ENCODE data around the gene C4B.
"Not testable (repeated sequence)": the region's sequence is repeated elsewhere in the genome, so short reads cannot be mapped to it uniquely, and the experiment has no call there.

DNA sequence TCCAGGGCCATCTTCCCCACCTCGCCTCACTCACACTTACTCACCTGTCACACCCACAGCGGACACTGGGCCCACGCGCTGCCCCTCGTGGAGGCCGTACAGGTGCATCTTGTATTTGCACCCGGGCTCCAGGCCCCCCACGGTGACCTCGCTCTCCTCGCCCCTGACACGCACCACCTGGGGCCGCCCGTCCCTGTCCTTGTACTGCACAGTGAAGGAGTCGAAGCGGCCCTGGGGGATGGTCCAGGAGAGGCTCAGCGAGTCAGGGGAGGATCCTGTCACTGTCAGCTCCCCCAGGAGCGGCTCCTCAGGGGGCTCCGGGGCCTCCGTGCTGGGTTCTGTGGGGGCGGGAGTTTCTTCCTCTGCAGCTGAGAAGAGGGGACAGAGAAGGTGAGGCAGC lies 38.0 kb downstream of the C4B start:
- not testable (repeated sequence) for TF ChIP-seq CHD2 (IDR thresholded peaks at IDR 0.05; ENCODE audit: low read depth, low read length); CCNT2 (IDR thresholded peaks at IDR 0.05; ENCODE audit: borderline replicate concordance, extremely low read depth, insufficient read length, low read depth, low read length); POLR2A (conservative IDR thresholded peaks at IDR 0.05); ZNF217 (CRISPR knock-in tag; IDR thresholded peaks at IDR 0.05); ZNF197 (CRISPR knock-in tag; IDR thresholded peaks at IDR 0.05; ENCODE audit: low read depth); CTCF (IDR thresholded peaks at IDR 0.05 in 2 of 3, conservative IDR thresholded peaks at IDR 0.05 in 1 of 3; ENCODE audit: insufficient read depth in 2 of 3, low read depth in 1 of 3, low read length in 3 of 3); ZNF277 (CRISPR knock-in tag; IDR thresholded peaks at IDR 0.05; ENCODE audit: borderline replicate concordance); SP2 (IDR thresholded peaks at IDR 0.05; ENCODE audit: extremely low read depth, low read depth, low read length, poor library complexity, severe bottlenecking); LEF1 (IDR thresholded peaks at IDR 0.05); ZNF324 (CRISPR knock-in tag; IDR thresholded peaks at IDR 0.05)
- TF ChIP-seq, protein P1, sequence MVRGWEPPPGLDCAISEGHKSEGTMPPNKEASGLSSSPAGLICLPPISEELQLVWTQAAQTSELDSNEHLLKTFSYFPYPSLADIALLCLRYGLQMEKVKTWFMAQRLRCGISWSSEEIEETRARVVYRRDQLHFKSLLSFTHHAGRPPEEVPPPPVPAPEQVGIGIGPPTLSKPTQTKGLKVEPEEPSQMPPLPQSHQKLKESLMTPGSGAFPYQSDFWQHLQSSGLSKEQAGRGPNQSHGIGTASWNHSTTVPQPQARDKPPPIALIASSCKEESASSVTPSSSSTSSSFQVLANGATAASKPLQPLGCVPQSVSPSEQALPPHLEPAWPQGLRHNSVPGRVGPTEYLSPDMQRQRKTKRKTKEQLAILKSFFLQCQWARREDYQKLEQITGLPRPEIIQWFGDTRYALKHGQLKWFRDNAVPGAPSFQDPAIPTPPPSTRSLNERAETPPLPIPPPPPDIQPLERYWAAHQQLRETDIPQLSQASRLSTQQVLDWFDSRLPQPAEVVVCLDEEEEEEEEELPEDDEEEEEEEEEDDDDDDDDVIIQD (CRISPR knock-in tag; IDR thresholded peaks at IDR 0.05) = not testable (repeated sequence)

Measured in K562 (cell line).